ENCODE data around the gene STAMBP.
"Not testable (repeated sequence)": the region's sequence is repeated elsewhere in the genome, so short reads cannot be mapped to it uniquely, and the experiment has no call there.

Gene STAMBP

DNA sequence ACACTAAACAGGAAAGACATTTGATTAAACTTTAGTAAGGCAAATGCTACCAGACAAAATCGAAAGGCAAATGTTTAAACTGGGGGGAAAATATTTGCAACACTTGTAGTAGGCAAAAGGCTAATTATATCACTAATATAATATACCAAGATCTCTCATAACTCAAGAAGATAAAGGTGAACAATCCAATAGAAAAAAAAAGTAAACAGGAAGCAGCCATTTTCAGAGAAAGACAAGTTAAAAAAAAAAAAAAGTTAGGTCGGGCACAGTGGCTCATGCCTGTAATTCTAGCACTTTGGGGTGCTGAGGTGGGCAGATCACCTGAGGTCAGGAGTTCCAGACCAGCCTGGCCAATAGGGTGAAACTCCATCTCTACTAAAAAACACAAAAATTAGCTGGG is 59.6 kb downstream of the STAMBP start:
- no peak for DNase-seq

DNA sequence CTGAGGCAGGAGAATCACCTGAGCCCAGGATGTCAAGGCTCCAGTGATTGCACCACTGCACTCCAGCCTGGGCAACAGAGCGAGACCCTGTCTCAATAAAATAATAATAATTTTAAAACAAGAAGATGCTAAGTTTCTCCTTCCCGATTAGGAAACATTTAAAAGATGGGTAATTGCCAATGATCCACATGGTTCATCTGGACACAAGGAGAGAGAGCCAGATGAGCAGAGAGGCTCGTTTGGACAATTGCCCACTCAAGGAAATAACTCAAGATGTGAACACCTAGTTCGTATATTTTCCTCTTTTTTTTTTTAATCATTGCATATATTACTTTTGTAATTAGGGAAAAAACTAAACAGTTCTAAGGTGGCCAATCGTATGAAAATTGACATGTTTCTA is 60.4 kb downstream of the STAMBP start:
- DNase-seq: no peak

DNA sequence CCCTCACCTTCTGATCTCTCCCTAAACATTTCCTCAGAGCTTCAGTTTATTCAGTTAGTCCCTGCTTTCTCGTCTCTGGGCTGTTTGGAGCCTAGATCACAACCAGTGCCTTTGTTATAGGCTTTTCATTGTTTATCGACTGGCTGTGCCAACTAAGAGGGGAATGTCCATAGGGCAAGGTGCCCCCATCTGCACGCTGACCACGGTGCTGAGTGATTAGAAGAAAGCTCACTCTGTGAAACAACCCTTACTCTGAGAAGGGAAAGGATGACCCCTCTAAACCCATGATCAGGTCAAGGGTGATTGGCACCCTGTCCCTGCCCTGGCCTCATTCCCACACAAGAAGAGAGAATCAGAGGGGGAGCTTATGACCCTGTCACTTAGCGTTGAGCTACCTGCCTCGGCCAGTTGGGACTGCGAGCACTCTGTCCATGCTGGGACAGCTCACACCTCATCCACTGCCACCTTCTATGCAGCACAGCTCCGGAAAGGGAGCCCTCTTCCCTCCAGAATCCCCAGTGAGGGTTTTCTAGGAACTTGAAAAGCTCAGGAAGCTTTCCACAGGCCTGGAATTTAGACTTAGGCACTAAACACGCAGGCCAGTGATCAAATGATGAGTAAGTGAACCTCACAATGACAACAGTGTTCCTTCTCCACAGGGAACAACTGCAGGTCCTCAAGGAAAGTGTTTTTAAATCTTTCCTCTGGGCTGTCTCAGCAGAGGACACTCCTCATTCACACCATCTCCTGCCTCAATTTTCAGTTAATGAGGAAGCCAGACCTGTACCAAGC is 61.7 kb downstream of the STAMBP start:
- DNase-seq: no peak

DNA sequence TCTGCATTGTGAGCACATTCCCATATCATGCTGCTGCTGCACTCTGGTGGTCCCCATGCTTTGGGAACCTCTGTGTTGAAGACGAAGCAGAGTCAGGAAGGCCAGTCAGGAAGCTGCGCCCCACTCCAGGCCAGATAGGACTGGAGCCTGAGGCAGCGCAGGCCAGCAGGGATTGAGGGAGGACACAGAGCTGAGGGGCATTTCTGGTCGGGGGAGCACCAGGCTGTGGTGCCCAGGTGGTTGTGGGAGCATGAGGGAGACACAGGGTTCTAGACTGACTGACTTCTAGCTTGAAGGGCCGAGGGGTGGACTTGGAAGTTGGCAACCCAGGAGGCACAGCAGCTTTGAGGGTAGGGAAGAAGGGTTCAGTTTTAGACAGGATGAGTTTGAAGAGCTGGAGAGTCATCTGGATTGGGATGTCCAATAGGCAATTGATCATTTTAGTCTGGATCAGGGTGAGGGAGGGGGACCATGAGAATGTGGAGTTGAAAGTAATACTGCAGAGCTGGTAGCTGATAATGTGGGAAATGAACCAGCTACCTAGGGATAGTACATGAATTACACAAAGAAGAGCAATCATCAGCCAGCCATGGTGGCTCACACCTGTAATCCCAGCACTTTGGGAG is 62.6 kb downstream of the STAMBP start:
- DNase-seq: no peak

- no peak for DNase-seq
Measured at GRCh38 chr2:73892631-73893329, 64.0 kb downstream of the STAMBP start, which contains the start of gene ACTG2. ACTG2 (plus strand) TSS chr2:73893008; CDS start chr2:73901312, 8,304 bp downstream.

- no peak for DNase-seq
Measured at GRCh38 chr2:73893764-73894474, 65.2 kb downstream of the STAMBP start.

DNA sequence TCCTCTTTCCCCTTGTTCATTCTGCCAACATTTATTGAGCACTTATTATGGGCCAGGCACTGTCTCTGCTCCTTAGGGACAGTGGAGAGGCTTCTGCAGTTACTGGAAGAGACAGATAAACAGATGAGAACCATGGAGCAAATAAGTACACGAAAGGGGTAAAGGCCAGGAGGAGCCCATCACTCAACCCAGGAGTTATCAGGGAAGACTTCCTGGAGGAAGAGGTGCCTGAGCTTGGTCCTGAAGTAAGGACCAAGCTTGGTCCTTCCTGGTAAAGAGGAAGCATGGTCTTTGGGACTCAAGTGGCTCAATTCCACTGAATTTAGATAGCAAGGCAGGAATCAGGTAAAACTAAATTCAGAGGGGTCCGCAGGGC is 65.7 kb downstream of the STAMBP start:
- DNase-seq: no peak

GRCh38 chr2:73894877-73895276 is 66.1 kb downstream of the STAMBP start:
- DNase-seq: no peak

DNA sequence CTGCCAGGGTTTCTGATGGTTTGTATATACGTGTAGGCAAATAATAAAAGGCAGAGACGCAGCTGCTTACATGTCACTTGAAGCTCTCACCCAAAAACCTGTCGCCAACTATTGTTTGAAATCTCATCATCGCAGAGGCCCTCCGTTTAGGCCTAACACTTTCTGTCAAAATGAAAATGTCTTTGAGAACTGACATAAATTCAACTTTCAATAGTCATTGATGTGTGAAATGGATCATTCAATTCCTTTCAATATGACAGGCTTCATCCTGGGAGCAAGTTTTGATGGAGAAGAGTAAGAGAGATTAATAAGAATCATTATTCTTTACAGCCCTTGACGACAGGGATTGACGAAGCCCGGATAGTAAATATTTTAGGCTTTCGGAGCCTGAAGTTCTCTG is 66.7 kb downstream of the STAMBP start:
- DNase-seq: no peak

DNA sequence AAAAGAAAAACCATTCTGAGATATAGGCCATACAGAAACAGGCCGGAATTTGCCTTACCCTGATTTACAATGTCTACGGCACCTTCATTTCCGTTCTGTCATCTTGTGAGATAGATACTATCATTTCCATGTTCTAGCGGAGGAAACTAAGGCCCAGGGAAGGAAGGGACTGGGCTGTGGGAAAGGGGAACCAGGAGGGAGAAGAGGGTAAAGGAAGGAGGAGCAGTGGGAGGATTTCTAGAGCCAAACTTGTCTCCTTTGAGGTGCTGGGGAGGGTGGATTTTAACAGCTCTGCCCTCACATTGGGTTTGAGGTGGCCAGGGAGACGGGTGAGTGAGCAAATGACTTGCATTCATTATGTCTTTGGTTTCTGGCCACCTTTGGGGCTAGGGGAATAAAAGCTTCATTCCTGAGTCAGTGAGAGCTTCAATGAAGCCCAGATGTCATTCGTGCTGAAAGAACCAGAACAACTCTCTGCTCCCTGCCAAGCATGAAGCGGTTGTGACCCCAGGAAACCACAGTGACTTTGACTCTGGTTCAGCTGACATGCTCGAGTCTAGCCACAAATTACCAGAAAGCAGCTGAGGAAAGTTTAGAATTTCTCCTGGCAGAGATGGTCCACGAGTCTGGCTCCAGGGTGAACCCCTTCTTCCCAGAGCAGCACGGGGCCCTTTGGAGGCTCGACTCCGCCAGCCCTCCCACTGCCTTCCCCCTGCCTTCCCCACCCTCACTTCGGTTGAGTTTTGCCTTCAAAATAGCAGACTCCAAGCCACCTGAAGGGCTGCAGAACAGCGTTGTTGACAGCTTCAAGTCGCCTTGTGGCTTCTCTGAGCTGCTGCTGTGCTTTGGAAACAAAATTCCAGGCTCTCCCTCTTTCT is 67.8 kb downstream of the STAMBP start:
- DNase-seq: no peak

GRCh38 chr2:73897240-73897583 is 68.5 kb downstream of the STAMBP start:
- no peak for DNase-seq

DNA sequence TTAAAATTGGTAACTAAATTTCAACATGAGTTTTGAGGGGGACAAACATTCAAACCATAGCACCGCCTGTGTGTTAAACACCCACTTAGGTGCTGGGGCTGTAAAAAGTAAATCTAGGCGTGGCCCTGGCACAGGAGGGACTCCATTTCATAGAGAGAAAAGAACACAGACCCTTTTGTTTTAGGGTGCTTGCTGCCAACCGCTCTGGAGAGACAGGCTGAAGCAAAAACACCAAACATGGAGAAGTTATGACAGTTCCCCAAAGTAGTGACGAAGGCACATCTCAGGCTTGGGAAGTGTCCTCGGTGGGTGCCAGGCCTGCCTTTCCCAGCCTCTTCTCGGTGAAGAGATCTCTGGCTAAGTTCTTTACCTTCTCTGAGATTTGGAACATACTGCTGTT is 69.2 kb downstream of the STAMBP start:
- no peak for DNase-seq

- DNase-seq: no peak
Measured at GRCh38 chr2:73899801-73900336, 71.1 kb downstream of the STAMBP start.

- no peak for DNase-seq
Measured at GRCh38 chr2:73901143-73901542, 72.4 kb downstream of the STAMBP start.

DNA sequence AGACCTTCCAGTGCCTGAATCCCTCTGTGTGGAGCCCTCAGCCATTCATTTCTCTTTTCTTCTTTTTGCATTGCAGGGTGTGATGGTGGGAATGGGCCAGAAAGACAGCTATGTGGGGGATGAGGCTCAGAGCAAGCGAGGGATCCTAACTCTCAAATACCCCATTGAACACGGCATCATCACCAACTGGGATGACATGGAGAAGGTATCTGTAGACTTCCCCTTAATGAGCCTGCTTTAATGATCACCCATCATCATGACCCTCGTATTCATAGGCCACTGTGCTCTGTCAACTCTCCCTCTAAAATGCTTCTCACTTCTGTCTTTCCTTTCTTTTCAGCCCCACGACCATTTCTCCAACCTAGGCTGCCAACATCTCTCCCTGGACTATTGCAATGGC is 73.5 kb downstream of the STAMBP start:
- no peak for DNase-seq

GRCh38 chr2:73903313-73903712 is 74.6 kb downstream of the STAMBP start:
- no peak for DNase-seq

GRCh38 chr2:73903949-73904613 is 75.3 kb downstream of the STAMBP start:
- DNase-seq: not testable (repeated sequence)

- no peak for DNase-seq
Measured at GRCh38 chr2:73904952-73905351, 76.2 kb downstream of the STAMBP start.

DNA sequence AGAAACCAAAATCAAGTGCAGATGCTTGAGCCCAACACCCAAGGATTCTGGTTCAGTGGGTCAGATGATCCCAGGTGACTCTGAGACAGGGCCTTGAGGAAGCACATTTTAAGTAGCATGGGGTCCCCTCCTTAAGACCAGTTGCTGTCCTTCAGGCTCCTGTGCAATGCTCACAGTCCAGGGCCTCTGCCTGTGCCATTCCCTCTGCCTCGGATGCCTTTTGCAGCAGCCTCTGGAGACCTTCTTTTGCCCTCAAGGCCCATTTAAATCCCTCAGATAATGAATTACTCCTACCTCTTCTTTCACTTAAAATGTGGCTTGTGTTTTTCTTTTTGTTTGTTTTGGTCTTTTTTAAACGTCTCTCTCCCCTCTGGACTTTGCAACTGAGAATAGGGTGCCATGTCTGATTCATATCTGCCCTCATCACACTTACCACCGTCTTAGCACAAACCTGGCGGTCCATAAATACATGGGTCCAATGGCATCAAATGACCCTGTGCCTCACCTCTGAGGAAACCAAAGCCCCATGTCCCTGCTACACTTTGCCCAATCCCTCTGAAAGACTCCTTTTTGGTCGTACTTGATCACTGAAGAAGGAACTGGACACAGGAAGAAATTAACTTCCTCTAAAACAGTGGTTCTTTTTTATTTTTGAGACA is 78.2 kb downstream of the STAMBP start:
- DNase-seq: no peak

GRCh38 chr2:73907840-73908452 is 79.2 kb downstream of the STAMBP start:
- DNase-seq: peak; percentile 45

All from NCI-H1436 (cell line).